GM12872 (cell line): ENCODE data around the gene MBNL1.

Experiments used
- TF ChIP-seq, protein P1 (sequence below): IDR thresholded peaks from 3 replicates; pipeline ENCODE4 v1.5.1; 2011; ENCODE audit warnings: low read depth, mild to moderate bottlenecking, low read length, moderate library complexity; ENCODE audit not compliant: insufficient read depth

The MBNL1 gene

DNA sequence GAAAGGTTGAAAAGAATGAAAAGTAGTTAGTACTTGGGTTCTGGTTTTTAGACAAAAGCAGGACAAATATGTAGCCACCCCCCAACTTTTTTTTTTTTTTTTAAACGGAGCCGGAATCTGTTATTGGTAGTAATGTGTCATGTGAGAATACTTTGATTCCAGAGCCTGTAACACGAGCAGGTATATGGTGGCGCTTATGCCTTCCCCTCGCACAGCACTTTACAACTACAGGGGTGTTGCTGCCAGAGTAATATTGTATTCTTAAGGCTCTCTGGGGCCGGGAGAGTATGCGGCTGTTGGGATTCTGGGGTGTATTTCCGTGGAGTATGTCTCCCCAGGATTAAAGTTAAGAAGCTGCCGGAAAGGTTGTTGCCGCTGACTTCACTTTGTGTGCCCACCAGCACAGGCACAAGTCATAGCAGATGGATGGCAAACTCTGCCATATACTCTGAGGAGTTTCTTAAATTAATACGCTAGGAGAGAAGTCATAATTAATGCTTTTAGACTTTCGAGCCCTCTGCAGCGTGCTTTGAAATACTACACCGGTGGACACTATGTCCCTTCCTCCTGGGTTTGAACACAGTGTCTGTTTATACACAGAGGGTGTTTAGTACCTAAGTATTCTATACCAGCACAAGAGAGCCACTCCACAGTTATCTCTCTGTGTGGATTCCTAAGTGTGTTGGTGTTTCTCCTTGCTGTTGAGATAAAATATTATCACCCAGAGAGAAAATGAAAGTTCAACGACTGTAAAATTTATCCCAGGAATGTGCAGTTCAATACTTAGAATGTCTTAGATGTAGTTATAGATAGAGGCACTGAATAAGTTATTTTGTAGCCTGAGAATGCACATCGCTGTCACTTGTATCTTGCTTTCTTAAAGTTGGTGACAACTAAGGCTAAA, 1.4 kb downstream of the MBNL1 start:
- TF ChIP-seq, protein P1, sequence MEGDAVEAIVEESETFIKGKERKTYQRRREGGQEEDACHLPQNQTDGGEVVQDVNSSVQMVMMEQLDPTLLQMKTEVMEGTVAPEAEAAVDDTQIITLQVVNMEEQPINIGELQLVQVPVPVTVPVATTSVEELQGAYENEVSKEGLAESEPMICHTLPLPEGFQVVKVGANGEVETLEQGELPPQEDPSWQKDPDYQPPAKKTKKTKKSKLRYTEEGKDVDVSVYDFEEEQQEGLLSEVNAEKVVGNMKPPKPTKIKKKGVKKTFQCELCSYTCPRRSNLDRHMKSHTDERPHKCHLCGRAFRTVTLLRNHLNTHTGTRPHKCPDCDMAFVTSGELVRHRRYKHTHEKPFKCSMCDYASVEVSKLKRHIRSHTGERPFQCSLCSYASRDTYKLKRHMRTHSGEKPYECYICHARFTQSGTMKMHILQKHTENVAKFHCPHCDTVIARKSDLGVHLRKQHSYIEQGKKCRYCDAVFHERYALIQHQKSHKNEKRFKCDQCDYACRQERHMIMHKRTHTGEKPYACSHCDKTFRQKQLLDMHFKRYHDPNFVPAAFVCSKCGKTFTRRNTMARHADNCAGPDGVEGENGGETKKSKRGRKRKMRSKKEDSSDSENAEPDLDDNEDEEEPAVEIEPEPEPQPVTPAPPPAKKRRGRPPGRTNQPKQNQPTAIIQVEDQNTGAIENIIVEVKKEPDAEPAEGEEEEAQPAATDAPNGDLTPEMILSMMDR: no peak

DNA sequence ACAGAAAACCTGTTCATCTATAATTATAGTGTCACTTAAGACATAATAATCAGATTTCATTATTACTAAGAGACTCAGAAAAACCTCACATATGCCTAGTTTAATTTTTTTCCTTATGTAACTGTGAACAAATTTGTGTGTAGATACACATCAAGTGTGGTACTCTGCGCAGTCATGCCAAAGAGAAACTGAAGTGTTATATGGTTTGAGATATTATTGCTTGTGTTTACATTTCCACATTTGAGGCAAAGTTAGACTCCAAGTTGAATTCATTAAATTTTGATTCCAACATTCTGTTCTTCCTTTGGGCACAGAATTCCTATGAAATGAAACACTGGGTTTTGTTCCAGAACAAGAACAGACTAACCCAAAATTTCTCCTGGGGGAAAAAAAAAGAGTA, 2.2 kb downstream of the MBNL1 start:
- TF ChIP-seq, protein P1: no peak

DNA sequence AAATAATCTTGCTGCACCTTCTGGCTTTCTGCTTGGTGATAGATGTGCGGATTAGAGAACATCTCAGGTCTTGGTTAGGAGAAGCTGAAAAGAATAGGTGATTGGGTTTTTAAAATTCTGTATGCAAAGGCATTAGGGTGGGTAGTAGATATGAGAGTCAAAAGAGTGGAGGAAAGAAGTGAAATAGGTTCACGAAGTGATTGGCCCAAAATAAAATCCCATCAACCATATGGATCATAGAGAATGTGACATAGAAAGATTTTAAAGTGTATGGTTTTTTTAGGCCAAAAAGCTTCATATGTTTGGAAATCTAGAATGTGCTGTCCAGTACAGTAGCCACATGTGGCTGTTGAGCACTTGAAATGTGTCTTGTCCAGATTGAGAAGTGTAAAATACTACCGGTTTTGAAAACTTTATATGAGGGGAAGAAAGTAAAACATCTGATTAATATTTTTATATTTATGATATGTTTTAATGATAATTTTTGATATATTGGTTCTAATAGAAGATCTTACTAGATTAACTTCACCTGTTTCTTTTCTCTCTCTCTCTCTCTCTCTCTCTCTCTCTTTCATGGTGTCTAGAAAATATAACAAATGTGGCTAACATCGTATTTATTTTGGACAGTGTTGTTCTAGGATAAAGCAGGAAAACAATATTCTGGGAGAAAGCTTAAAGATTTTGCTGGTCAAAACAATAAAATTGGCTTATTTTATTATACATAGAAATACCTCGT, 2.9 kb downstream of the MBNL1 start:
- TF ChIP-seq, protein P1: no peak

DNA sequence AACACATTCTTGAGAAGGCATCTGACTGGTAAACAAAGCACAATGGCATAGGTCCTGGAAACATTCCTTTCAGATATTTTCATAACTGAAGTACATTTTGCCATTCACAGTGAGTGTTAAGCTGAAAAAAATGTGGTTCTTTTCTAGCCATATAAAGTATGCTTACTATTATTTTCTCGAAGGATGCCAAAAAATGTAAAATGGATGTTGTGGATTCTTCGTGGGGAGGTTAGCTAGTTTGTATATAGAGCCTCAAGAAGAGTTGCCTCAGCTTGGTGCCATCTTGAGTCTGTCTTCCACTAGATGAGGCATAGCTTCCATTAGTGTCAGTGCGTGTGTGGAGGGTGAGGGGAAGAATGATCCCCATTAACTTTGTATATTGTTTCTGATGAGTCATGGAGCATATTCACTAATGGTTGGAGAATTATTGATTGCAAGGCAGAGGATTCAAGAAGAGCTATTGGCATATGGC, 4.1 kb downstream of the MBNL1 start:
- TF ChIP-seq, protein P1: no peak

DNA sequence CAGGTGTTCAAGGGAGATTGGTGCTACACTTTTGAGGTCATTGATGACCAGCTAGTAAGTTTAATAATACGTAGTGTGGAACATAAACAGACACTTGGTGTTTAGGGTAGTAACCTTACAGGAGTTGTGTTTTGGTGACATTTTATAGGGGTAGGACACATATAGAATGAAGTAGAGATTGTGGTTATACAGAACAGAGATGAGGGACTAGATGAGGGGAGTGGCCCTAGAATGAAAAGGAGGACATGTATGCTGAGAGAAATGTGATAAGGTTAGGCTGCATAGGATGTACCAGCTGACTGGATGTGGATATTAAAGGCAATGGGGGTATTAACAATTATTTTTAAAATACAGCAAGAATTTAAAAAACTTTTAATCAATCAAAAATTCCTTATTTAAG, 8.0 kb downstream of the MBNL1 start:
- TF ChIP-seq, protein P1: no peak

DNA sequence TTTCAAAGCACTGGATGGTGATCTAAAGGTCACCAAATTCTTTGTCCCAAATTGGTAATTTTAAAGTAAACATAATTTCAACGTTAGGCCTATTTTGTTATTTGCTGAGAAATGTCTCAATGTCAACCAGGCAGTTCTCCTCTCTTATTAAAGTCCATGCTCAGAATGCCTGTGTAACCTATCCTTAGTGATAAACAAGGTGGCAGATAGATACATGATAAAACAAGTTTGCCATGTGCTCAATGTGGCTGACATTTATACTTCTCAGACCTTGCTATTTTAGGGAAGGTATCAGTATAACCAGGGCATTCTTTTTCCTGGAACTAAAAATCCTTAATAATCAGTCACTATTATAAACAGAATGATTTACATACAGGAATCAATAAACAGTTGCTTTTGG, 8.5 kb downstream of the MBNL1 start:
- TF ChIP-seq, protein P1: no peak

DNA sequence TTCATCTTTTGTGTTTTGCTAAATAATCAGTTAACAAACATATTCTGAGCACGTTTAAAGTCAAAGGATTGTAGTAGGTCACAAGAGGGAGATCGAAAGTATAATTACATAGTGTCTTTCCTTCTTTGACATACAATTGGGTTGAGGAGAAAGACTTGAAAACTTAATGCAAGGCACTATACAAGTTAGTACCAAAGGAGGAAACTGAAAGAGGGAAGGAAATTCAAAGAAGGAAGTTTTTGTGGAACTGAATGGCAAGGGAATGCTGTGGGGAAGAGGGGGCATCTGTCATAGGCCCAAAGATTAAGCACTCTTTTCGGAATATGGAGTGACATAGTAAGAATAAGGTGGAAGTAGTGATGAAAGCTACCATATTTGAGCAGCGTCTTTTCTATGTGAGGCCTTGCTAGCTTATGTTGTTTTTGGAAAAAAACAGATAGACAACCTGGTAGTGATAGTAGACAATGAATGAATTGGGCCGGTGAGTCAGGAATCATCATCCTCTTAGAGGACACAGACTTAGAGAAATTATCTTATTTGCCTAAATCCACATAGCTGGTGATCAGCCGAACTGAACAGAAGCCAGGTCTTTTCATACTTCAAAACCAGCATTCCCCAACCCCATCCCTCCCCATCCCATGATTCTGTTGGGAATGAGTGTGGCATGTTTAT, 10.2 kb downstream of the MBNL1 start:
- TF ChIP-seq, protein P1: no peak
